Measurements from ENCODE around the gene HIPK1.

DNA sequence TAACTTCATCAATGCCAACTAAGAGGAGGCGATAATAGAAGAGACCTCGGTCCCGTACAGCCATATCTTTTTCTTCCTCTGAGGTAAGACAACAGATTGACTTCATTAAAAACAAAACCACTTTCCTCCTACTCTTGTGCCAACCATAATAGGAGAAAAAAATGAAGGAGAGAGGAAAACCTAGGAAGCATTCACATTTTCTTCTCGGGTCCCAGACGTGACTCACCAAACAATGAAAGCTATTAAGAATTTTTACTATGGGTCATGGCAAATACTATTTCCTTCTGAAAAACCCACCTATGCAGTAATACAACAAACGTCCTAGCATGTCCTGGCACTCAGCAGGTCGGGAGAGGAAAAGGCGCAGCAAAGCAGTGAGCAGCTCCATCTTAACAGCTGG, 33.2 kb upstream of the HIPK1 start:
- no peak for TF ChIP-seq CREB1 (CRISPR knock-in tag; IDR thresholded peaks at IDR 0.05)
- TF ChIP-seq, protein P1, sequence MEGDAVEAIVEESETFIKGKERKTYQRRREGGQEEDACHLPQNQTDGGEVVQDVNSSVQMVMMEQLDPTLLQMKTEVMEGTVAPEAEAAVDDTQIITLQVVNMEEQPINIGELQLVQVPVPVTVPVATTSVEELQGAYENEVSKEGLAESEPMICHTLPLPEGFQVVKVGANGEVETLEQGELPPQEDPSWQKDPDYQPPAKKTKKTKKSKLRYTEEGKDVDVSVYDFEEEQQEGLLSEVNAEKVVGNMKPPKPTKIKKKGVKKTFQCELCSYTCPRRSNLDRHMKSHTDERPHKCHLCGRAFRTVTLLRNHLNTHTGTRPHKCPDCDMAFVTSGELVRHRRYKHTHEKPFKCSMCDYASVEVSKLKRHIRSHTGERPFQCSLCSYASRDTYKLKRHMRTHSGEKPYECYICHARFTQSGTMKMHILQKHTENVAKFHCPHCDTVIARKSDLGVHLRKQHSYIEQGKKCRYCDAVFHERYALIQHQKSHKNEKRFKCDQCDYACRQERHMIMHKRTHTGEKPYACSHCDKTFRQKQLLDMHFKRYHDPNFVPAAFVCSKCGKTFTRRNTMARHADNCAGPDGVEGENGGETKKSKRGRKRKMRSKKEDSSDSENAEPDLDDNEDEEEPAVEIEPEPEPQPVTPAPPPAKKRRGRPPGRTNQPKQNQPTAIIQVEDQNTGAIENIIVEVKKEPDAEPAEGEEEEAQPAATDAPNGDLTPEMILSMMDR (IDR thresholded peaks at IDR 0.05): no peak
- no peak for TF ChIP-seq ELF4 (CRISPR knock-in tag; IDR thresholded peaks at IDR 0.05; ENCODE audit: low read depth)
- TF ChIP-seq, protein P2, sequence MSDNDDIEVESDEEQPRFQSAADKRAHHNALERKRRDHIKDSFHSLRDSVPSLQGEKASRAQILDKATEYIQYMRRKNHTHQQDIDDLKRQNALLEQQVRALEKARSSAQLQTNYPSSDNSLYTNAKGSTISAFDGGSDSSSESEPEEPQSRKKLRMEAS (CRISPR knock-in tag; IDR thresholded peaks at IDR 0.05): no peak
- no peak for TF ChIP-seq JUN (CRISPR knock-in tag; IDR thresholded peaks at IDR 0.05)

Data from WTC11 (cell line).